HepG2 (cell line): Measurements from ENCODE around the gene SLCO4A1. TPM values are rescaled to one million over a fixed set of nuclear protein-coding genes. Genes with fewer than 3 reads are reported as not detected.

Experiments
- ATAC-seq: fragments of 200-7000 bp; cut with Tn5 transposase; 3 replicates; pipeline ENCODE4 v1.9.1; 2020; ENCODE audit warnings: mild to moderate bottlenecking, moderate library complexity
- BruUV-seq: library from RNA; stranded (reverse); fragments of 400-500 nt; replicated peaks from 2 replicates; lab custom pipeline; 2021; lab: Mats Ljungman, UMichigan
- CTCF ChIA-PET: fragments of 300-600 bp; formaldehyde crosslinking; extraction: SDS; loops from one replicate; lab custom pipeline; 2021; ENCODE audit warnings: low total read pairs, inconsistent platforms, low intra/inter-chr PET ratio; lab: Yijun Ruan, JAX
- POLR2A ChIA-PET: fragments of 350-600 bp; sonication (Branson Sonifier 250); formaldehyde crosslinking; loops from one replicate; lab custom pipeline; 2020; ENCODE audit warnings: antibody characterized with exemption, inconsistent platforms; lab: Yijun Ruan, JAX
- DNase-seq: peaks from one replicate; pipeline ENCODE4 v3.0.0-alpha.2; 2015; ENCODE audit warnings: low spot score
- FAIRE-seq: peaks from 3 replicates; lab custom pipeline; 2011; peaks lifted over from hg19 to GRCh38; lab: Jason Lieb, UNC
- H2AFZ ChIP-seq: one replicate; pipeline ENCODE4 v1.6.1; 2011; ENCODE audit warnings: low read length, inconsistent platforms
- H3K27ac ChIP-seq: fragments of 300-600 bp; 3 replicates; pipeline ENCODE4 v1.8.0; 2011; ENCODE audit warnings: mixed run types, mild to moderate bottlenecking, mixed read lengths, low read length, inconsistent platforms; ENCODE audit not compliant: insufficient read depth; ENCODE audit errors: extremely low read length
- H3K27me3 ChIP-seq, 2 experiments: fragments of 200-600 bp in 1 of 2; 2 replicates in 1 of 2; 3 replicates in 1 of 2; pipeline versions ENCODE4 v1.6.0 to v1.8.0; 2011; ENCODE audit warnings: low read length in 2 of 2, mild to moderate bottlenecking in 2 of 2, moderate library complexity in 2 of 2, inconsistent platforms in 1 of 2; ENCODE audit not compliant: insufficient read depth in 2 of 2, control insufficient read depth in 1 of 2
- H3K36me3 ChIP-seq, 2 experiments: fragments of 200-600 bp in 1 of 2; replicated peaks in 1 of 2; 2 replicates in 1 of 2; 3 replicates in 1 of 2; pipeline versions ENCODE4 v1.5.1 to v1.8.0; 2011; ENCODE audit warnings: low read length in 2 of 2, inconsistent platforms in 1 of 2; ENCODE audit not compliant: insufficient read depth in 2 of 2, control insufficient read depth in 1 of 2
- H3K4me1 ChIP-seq: 2 replicates; pipeline ENCODE4 v1.5.1; 2012; ENCODE audit warnings: low read length, inconsistent platforms; ENCODE audit not compliant: insufficient read depth
- H3K4me2 ChIP-seq: 2 replicates; pipeline ENCODE4 v1.6.0; 2011; ENCODE audit warnings: low read depth, low read length, inconsistent platforms
- H3K4me3 ChIP-seq, 3 experiments: fragments of 200-600 bp in 1 of 3; sonication (generic), shearing (Covaris generic) in 1 of 3; replicated peaks in 1 of 3; 2 replicates each; pipeline ENCODE4 v1.5.1; 2011 to 2016; ENCODE audit warnings: low read length in 3 of 3, inconsistent platforms in 2 of 3, low read depth in 2 of 3, mild to moderate bottlenecking in 2 of 3, control low read depth in 1 of 3, mixed read lengths in 1 of 3; ENCODE audit not compliant: insufficient read depth in 1 of 3
- H3K79me2 ChIP-seq: one replicate; pipeline ENCODE4 v1.6.1; 2011; ENCODE audit warnings: low read length, inconsistent platforms; ENCODE audit not compliant: insufficient read depth
- H3K9ac ChIP-seq: 2 replicates; pipeline ENCODE4 v1.6.0; 2011; ENCODE audit warnings: mild to moderate bottlenecking, low read depth, low read length, inconsistent platforms; ENCODE audit not compliant: insufficient read depth
- H3K9me3 ChIP-seq: 2 replicates; pipeline ENCODE4 v1.5.1; 2012; ENCODE audit warnings: mild to moderate bottlenecking, low read length
- H4K20me1 ChIP-seq: 2 replicates; pipeline ENCODE4 v1.6.0; 2011; ENCODE audit warnings: inconsistent platforms, mild to moderate bottlenecking, low read length, moderate library complexity; ENCODE audit not compliant: insufficient read depth
- KLF12 ChIP-seq: sonication (generic); formaldehyde crosslinking; IDR thresholded peaks from 2 replicates; pipeline ENCODE4 v1.4.0; 2020; ENCODE audit warnings: missing genetic modification reagents, borderline replicate concordance
- NPAS2 ChIP-seq: sonication (generic); formaldehyde crosslinking; IDR thresholded peaks from 2 replicates; pipeline ENCODE4 v1.8.0; 2022; ENCODE audit warnings: mild to moderate bottlenecking, missing genetic modification reagents, borderline replicate concordance
- RNF219 ChIP-seq: sonication (generic); formaldehyde crosslinking; IDR thresholded peaks from 2 replicates; pipeline ENCODE4 v1.5.0; 2020; ENCODE audit warnings: mild to moderate bottlenecking, missing genetic modification reagents
- ZNF326 ChIP-seq: sonication (generic); formaldehyde crosslinking; IDR thresholded peaks from 2 replicates; pipeline ENCODE4 v1.4.0; 2020; ENCODE audit warnings: missing genetic modification reagents, borderline replicate concordance
- ZNF777 ChIP-seq: sonication (generic); formaldehyde crosslinking; IDR thresholded peaks from 2 replicates; pipeline ENCODE4 v1.4.0; 2020; ENCODE audit warnings: missing genetic modification reagents
- WGBS: methylation state at CpG from one replicate; pipeline ENCODE4 v1.1.6; 2017; ENCODE audit warnings: low lambda C conversion rate; 5-methylcytosine and 5-hydroxymethylcytosine counted together
- in situ Hi-C: cut with HindIII; loops from 2 replicates; pipeline ENCODE4 v1.10.0; 2017; ENCODE audit warnings: low pct_unique_long_range_greater_than_20kb; ENCODE audit not compliant: extremely low pct_ligation_motif_present
- intact Hi-C: fragments of 100-400 bp; cut with micrococcal nuclease; formaldehyde crosslinking; loops from one replicate; pipeline ENCODE4 v1.10.0; 2022; ENCODE audit not compliant: unreplicated experiment
- polyA plus RNA-seq, 8 experiments: library from polyadenylated mRNA; depleted of rRNA in 3 of 8; stranded (reverse) in 7 of 8; unstranded in 1 of 8; fragments of >200 nt; fragmentation: Illumina TruSeq in 4 of 8; extraction: Trizol in 4 of 8; gene quantifications; 2 replicates each; pipeline versions ENCODE4 v1.2.1 to v1.2.3, GENCODE V29; 2011 to 2016; ENCODE audit warnings: low read depth in 4 of 8, missing spikeins in 1 of 8, mixed read lengths in 1 of 8; ENCODE audit not compliant: insufficient read depth in 1 of 8
- total RNA-seq, 5 experiments: library from RNA; depleted of rRNA; stranded (reverse); fragments of >200 nt; fragmentation: Illumina TruSeq; extraction: Trizol; gene quantifications; 2 replicates each; pipeline ENCODE4 v1.2.3, GENCODE V29; 2016; ENCODE audit warnings: low read depth in 1 of 5
- TF ChIP-seq, protein P1 (sequence below): sonication (generic); formaldehyde crosslinking; IDR thresholded peaks from 2 replicates; pipeline ENCODE4 v1.8.0; 2022; ENCODE audit warnings: missing genetic modification reagents, mild to moderate bottlenecking, borderline replicate concordance

The SLCO4A1 gene
- total and polyA plus RNA-seq, 2 of the 13 experiments (the other 11 are each of a cell fraction or from before 2014, with no cell fraction given), result 55.5 to 112 TPM

DNA sequence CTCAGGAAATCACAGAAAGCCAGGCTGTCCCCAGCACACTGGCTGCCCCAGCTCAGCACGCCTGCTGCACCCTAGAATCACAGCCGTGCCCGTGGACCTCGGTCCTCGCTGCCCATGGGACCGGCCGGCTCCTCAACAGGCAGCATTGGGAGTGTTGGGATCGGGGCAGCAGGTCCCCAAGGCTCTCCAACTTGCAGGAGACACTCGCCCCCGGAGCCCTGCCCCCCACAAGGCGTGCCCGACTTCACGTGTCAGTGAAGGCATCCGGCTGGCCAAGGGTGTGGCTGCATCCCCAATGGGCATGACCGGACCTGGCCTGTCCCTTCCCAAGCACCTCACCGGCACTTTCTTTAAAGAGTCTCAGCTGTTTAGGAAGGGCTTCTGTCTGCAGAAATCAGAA is 63.3 kb downstream of the SLCO4A1 start:
- CTCF ChIA-PET, result no interaction called here
- no TSS peak for BruUV-seq
- ATAC-seq (no peak), DNase-seq (no peak), FAIRE-seq (no peak)
- Histone ChIP-seq H3K36me3 (no peaks in the 10 kb centered on the region), H3K4me1 (peaks cover 8% of the 10 kb centered on the region; the same call in 1 of the 2 replicates), H3K4me2 (no peak overlapping the region), H3K27me3 (peaks cover 46 to 92% of the 10 kb centered on the region in 2 experiments), H2AFZ (no peak overlapping the region), H3K27ac (no peak overlapping the region), H3K9me3 (no peaks in the 10 kb centered on the region), H4K20me1 (peaks cover 3% of the 10 kb centered on the region; the same call in 1 of the 2 replicates), H3K4me3 (no peak overlapping the region), H3K79me2 (no peaks in the 10 kb centered on the region), H3K9ac (no peak overlapping the region)
- in situ Hi-C loops (no loop called here), intact Hi-C loops (no loop called here)
- WGBS, result 21% methylated on average over 14 of the region's 16 CpGs
- POLR2A ChIA-PET, result no interaction called here
- no peak for TF ChIP-seq KLF12 (CRISPR knock-in tag)
- TF ChIP-seq RNF219 (CRISPR knock-in tag), result no peak
- TF ChIP-seq ZNF777, result 0 out of 2 replicates have a peak, but pooled peaks have one; percentile 14
- TF ChIP-seq, protein P1, sequence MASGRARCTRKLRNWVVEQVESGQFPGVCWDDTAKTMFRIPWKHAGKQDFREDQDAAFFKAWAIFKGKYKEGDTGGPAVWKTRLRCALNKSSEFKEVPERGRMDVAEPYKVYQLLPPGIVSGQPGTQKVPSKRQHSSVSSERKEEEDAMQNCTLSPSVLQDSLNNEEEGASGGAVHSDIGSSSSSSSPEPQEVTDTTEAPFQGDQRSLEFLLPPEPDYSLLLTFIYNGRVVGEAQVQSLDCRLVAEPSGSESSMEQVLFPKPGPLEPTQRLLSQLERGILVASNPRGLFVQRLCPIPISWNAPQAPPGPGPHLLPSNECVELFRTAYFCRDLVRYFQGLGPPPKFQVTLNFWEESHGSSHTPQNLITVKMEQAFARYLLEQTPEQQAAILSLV (CRISPR knock-in tag), result 0 out of 2 replicates have a peak, but pooled peaks have one; percentile 27
- TF ChIP-seq ZNF326 (CRISPR knock-in tag), result no peak
- TF ChIP-seq NPAS2 (CRISPR knock-in tag), result no peak
